Measurements from ENCODE around the gene CRYL1.

DNA sequence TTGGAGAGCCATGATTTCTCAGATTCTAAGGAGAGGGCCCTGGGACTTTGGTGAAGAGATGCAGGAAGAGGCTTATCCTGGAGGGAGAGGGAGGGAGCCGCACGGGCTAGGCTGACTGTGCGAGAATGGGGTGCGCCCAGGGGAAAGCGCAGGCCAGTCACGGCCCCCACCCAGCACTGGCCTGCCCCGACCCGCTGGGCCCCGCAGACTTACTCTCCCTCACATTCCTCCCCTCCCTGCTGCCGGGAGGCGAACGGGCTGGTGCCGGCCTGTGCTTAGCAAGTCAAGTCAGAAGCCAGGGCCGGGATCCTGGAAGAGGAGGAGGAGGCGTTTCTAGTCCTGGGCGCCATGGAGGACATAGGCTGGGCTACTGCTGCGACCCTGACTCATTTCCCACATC, 120.0 kb downstream of the CRYL1 start:
- TF ChIP-seq EZH2 (IDR thresholded peaks at IDR 0.05; ENCODE audit: insufficient read depth, poor library complexity, severe bottlenecking) (no peak), EZH2phosphoT487 (IDR thresholded peaks at IDR 0.05; ENCODE audit: insufficient read depth, low read depth) (no peak)

All from GM23248 (cell line).